ENCODE measurements around the gene BRAP.
"Not testable (repeated sequence)": the region's sequence is repeated elsewhere in the genome, so short reads cannot be mapped to it uniquely, and the experiment has no call there.

- TF ChIP-seq POLR2A, CTCF, EP300 (IDR thresholded peaks at IDR 0.05): not testable (repeated sequence)
These were observed 67.9 kb downstream of the BRAP start for GRCh38 chr12:111617841-111618240.
